ENCODE results near the gene CACNA1D. TPM values are rescaled to one million over a fixed set of nuclear protein-coding genes. Genes with fewer than 3 reads are reported as not detected.

Gene CACNA1D
- total RNA-seq, 1 experiment from 2014 or later, result not detected

GRCh38 chr3:53691885-53692284 is 197.5 kb downstream of the CACNA1D start:
- no peaks in the 10 kb centered on the region for H3K4me1 ChIP-seq (ENCODE audit: insufficient read depth, low read length, poor library complexity, severe bottlenecking)
- no peak for DNase-seq (ENCODE audit: low spot score)
- intact Hi-C loops (cut with micrococcal nuclease; ENCODE audit: unreplicated experiment), result no loop called here
- no peak overlapping the region for H3K27ac ChIP-seq (ENCODE audit: low read depth, low read length, poor library complexity, severe bottlenecking)
- no peaks in the 10 kb centered on the region for H3K36me3 ChIP-seq (ENCODE audit: insufficient read depth, low read length, poor library complexity, severe bottlenecking)
- H3K4me3 ChIP-seq (ENCODE audit: low read depth, low read length, poor library complexity, severe bottlenecking), result no peak overlapping the region
- TF ChIP-seq EZH2 (IDR thresholded peaks at IDR 0.05; ENCODE audit: borderline replicate concordance, low read depth, low read length, poor library complexity, severe bottlenecking), result no peak
- no peak for TF ChIP-seq CTCF (conservative IDR thresholded peaks at IDR 0.05; ENCODE audit: low read depth, low read length)
- CTCF ChIA-PET, result no interaction called here
- no TSS peak for BruUV-seq (replicated peaks)
- no peaks in the 10 kb centered on the region for H3K27me3 ChIP-seq (replicated peaks; ENCODE audit: insufficient read depth, low read depth, low read length, poor library complexity)
- no peaks in the 10 kb centered on the region for H3K9me3 ChIP-seq (ENCODE audit: low read depth, low read length, poor library complexity, severe bottlenecking)
- POLR2A ChIA-PET (ENCODE audit: low non-redundant PET), result no interaction called here

- POLR2A ChIA-PET (ENCODE audit: low non-redundant PET), result no interaction called here
- intact Hi-C loops (cut with micrococcal nuclease; ENCODE audit: unreplicated experiment), result no loop called here
- Histone ChIP-seq H3K4me3 (ENCODE audit: low read depth, low read length, poor library complexity, severe bottlenecking) (no peak overlapping the region), H3K4me1 (ENCODE audit: insufficient read depth, low read length, poor library complexity, severe bottlenecking) (no peaks in the 10 kb centered on the region), H3K27ac (ENCODE audit: low read depth, low read length, poor library complexity, severe bottlenecking) (no peak overlapping the region), H3K9me3 (ENCODE audit: low read depth, low read length, poor library complexity, severe bottlenecking) (no peaks in the 10 kb centered on the region), H3K27me3 (replicated peaks; ENCODE audit: insufficient read depth, low read depth, low read length, poor library complexity) (no peaks in the 10 kb centered on the region), H3K36me3 (ENCODE audit: insufficient read depth, low read length, poor library complexity, severe bottlenecking) (no peaks in the 10 kb centered on the region)
- DNase-seq (ENCODE audit: low spot score), result no peak
- no TSS peak for BruUV-seq (replicated peaks)
- TF ChIP-seq CTCF (conservative IDR thresholded peaks at IDR 0.05; ENCODE audit: low read depth, low read length) (no peak), EZH2 (IDR thresholded peaks at IDR 0.05; ENCODE audit: borderline replicate concordance, low read depth, low read length, poor library complexity, severe bottlenecking) (no peak)
- CTCF ChIA-PET, result no interaction called here
Observed at GRCh38 chr3:53693451-53693850, 199.0 kb downstream of the CACNA1D start.

- intact Hi-C loops (cut with micrococcal nuclease; ENCODE audit: unreplicated experiment), result no loop called here
- Histone ChIP-seq H3K9me3 (ENCODE audit: low read depth, low read length, poor library complexity, severe bottlenecking) (no peaks in the 10 kb centered on the region), H3K36me3 (ENCODE audit: insufficient read depth, low read length, poor library complexity, severe bottlenecking) (no peaks in the 10 kb centered on the region), H3K27ac (ENCODE audit: low read depth, low read length, poor library complexity, severe bottlenecking) (no peak overlapping the region), H3K4me3 (ENCODE audit: low read depth, low read length, poor library complexity, severe bottlenecking) (no peak overlapping the region), H3K27me3 (replicated peaks; ENCODE audit: insufficient read depth, low read depth, low read length, poor library complexity) (no peaks in the 10 kb centered on the region), H3K4me1 (ENCODE audit: insufficient read depth, low read length, poor library complexity, severe bottlenecking) (no peaks in the 10 kb centered on the region)
- no TSS peak for BruUV-seq (replicated peaks)
- no peak for DNase-seq (ENCODE audit: low spot score)
- ChIA-PET POLR2A (ENCODE audit: low non-redundant PET) (no interaction called here), CTCF (no interaction called here)
- no peak for TF ChIP-seq EZH2 (IDR thresholded peaks at IDR 0.05; ENCODE audit: borderline replicate concordance, low read depth, low read length, poor library complexity, severe bottlenecking)
- no peak for TF ChIP-seq CTCF (conservative IDR thresholded peaks at IDR 0.05; ENCODE audit: low read depth, low read length)
Observed at GRCh38 chr3:53694046-53694445, 199.6 kb downstream of the CACNA1D start.

Data from A673 (cell line).